Measurements from ENCODE around the gene SLC29A1. TPM values are rescaled to one million over a fixed set of nuclear protein-coding genes. Genes with fewer than 3 reads are reported as not detected.

Gene SLC29A1
- total and polyA plus RNA-seq, 2 donors (not counting 1 experiment from before 2014, with no cell fraction given), result 6.0 to 7.3 TPM

DNA sequence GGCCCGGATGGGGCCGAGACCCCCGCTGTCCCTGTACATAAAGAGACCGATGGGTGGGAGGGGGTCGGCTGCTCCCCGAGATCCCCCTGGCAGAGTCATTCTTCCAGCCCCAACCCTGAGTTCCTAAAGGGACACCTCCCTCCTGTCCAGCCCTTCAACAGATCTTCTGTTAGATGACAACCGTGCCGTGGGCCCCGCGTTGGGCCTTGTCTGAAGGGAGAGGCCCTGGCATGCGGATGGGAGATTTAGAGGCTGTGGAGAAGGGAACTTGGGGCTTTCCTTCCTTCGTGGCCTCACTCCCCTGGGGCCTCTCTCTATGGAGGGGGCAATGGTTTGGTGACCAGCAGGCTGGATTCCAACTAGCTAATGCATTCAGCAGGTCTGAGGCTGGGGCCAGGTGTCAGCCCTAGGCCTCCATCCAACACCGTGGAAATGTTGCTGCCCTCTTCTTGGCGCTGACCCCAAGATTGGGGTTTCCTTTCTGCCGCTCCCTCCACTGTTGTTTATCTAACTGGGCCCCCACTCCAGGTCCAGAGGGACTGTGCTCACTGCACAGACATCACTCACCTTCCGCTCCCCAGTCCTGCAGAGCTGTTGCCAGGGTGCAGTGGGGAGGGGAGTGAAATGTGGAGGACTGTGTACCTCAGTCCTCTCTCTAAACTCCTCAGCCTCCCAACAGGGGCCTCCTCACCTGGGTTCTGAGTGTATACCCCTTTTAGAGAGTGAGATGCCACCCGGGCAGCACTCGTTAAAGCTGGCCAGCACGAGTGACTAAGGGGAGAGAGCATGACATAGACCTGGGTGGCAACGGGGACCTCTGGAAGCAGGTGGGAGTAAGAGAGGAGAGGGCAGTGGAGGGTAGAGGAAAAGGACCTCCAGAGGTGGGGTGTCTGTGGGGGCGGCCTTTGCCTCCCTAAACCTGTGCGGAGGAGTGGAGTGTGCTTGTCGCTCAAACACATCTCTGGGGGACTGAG is 53.6 kb downstream of the SLC29A1 start:
- Mint-ChIP-seq H3K4me1 (peaks cover 5% of the 10 kb centered on the region), H3K4me3 (peak overlapping the region; percentile 53), H3K27me3 (peaks cover 64% of the 10 kb centered on the region), H3K27ac (no peak overlapping the region), H3K9me3 (ENCODE audit: insufficient read depth) (no peaks in the 10 kb centered on the region)
- peak overlapping the region; percentile 77 for H3K4me2 ChIP-seq (replicated peaks; ENCODE audit: low read depth, low read length, poor library complexity, severe bottlenecking)
- peaks cover 0 to 67% (median 29%) of the 10 kb centered on the region in 4 experiments for H3K27me3 ChIP-seq (replicated peaks in 1 of 4; ENCODE audit: control extremely low read depth in 1 of 4, control insufficient read depth in 3 of 4, insufficient read depth in 4 of 4, low read length in 3 of 4)
- TF ChIP-seq EZH2 (IDR thresholded peaks at IDR 0.05; ENCODE audit: borderline replicate concordance, insufficient read depth, low read depth, low read length, poor library complexity, severe bottlenecking), result no peak
- TF ChIP-seq, protein P1, sequence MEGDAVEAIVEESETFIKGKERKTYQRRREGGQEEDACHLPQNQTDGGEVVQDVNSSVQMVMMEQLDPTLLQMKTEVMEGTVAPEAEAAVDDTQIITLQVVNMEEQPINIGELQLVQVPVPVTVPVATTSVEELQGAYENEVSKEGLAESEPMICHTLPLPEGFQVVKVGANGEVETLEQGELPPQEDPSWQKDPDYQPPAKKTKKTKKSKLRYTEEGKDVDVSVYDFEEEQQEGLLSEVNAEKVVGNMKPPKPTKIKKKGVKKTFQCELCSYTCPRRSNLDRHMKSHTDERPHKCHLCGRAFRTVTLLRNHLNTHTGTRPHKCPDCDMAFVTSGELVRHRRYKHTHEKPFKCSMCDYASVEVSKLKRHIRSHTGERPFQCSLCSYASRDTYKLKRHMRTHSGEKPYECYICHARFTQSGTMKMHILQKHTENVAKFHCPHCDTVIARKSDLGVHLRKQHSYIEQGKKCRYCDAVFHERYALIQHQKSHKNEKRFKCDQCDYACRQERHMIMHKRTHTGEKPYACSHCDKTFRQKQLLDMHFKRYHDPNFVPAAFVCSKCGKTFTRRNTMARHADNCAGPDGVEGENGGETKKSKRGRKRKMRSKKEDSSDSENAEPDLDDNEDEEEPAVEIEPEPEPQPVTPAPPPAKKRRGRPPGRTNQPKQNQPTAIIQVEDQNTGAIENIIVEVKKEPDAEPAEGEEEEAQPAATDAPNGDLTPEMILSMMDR (IDR thresholded peaks at IDR 0.05), result no peak
- peak; percentile 14 for DNase-seq
- H3K4me1 ChIP-seq (ENCODE audit: control insufficient read depth in 2 of 2, insufficient read depth in 2 of 2, low read length in 2 of 2), result peaks cover 5 to 11% of the 10 kb centered on the region in 2 donors
- no peaks in the 10 kb centered on the region for H3K79me2 ChIP-seq (ENCODE audit: control insufficient read depth, insufficient read depth, low read length)
- intact Hi-C loops (cut with micrococcal nuclease), result no loop called here
- no peak overlapping the region for H3K9ac ChIP-seq (ENCODE audit: low read length)
- POLR2A ChIA-PET, result no interaction called here
- H3K36me3 ChIP-seq (replicated peaks in 1 of 2; ENCODE audit: control extremely low read depth in 1 of 2, control insufficient read depth in 1 of 2, extremely low read depth in 1 of 2, insufficient read depth in 2 of 2, low read length in 1 of 2), result no peaks in the 10 kb centered on the region
- ATAC-seq (ENCODE audit: low read depth), result no peak
- H3K27ac ChIP-seq (ENCODE audit: low read length in 2 of 2), result no peak overlapping the region
- no peaks in the 10 kb centered on the region for H4K20me1 ChIP-seq (ENCODE audit: control insufficient read depth, insufficient read depth, low read length, poor library complexity, severe bottlenecking)
- 83% methylated on average over 15 of the region's 23 CpGs for WGBS (ENCODE audit: insufficient coverage)
- H3K9me3 ChIP-seq (ENCODE audit: control extremely low read depth in 1 of 3, control insufficient read depth in 2 of 3, insufficient read depth in 1 of 3, low read length in 2 of 3), result peaks cover 0 to 10% (median 0%) of the 10 kb centered on the region in 3 donors
- CTCF ChIA-PET, result interaction anchor here (1.0 to 1.5 kb wide), 3 partner anchors 16 to 60 kb away, joined by 3 to 4 read pairs (median 4); no protein-coding TSS in a partner anchor
- no peak overlapping the region for H3K4me3 ChIP-seq (ENCODE audit: control extremely low read depth in 1 of 5, extremely low read depth in 1 of 5, insufficient read depth in 1 of 5, low read depth in 2 of 5, low read length in 4 of 5)
- no peak overlapping the region for H2AFZ ChIP-seq (ENCODE audit: insufficient read depth, low read depth, low read length, poor library complexity, severe bottlenecking)

DNA sequence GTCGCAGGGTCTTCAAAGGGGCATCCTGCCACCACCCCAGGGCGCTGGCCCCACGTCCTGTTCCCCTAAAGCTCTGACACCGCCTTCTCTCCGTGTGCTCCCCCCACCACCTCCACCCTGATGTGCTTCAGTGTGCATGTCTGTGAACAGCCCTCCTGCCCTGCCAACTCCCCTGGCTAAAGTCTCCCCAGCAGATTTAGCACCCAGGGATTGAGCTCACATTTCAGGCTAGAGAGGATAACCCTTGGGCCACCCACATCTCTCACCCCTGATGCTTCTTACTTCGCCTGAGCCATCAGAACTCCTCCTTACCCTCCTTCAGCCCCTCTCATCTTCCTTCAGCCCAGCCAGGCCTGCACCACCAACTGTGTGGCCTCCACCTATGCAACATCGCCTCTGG is 54.4 kb downstream of the SLC29A1 start:
- H3K27me3 Mint-ChIP-seq, result peaks cover 60% of the 10 kb centered on the region
- no peak overlapping the region for H3K4me3 Mint-ChIP-seq
- POLR2A ChIA-PET, result no interaction called here

More for the DNA sequence above, 54.4 kb downstream of the SLC29A1 start:
- Histone ChIP-seq H3K9ac (ENCODE audit: low read length) (no peak overlapping the region), H4K20me1 (ENCODE audit: control insufficient read depth, insufficient read depth, low read length, poor library complexity, severe bottlenecking) (no peaks in the 10 kb centered on the region), H2AFZ (ENCODE audit: insufficient read depth, low read depth, low read length, poor library complexity, severe bottlenecking) (no peak overlapping the region), H3K27me3 (replicated peaks in 1 of 4; ENCODE audit: control extremely low read depth in 1 of 4, control insufficient read depth in 3 of 4, insufficient read depth in 4 of 4, low read length in 3 of 4) (peaks cover 0 to 59% (median 21%) of the 10 kb centered on the region in 4 experiments), H3K4me2 (replicated peaks; ENCODE audit: low read depth, low read length, poor library complexity, severe bottlenecking) (no peak overlapping the region), H3K27ac (ENCODE audit: low read length in 2 of 2) (no peak overlapping the region), H3K36me3 (replicated peaks in 1 of 2; ENCODE audit: control extremely low read depth in 1 of 2, control insufficient read depth in 1 of 2, extremely low read depth in 1 of 2, insufficient read depth in 2 of 2, low read length in 1 of 2) (no peaks in the 10 kb centered on the region), H3K9me3 (ENCODE audit: control extremely low read depth in 1 of 3, control insufficient read depth in 2 of 3, insufficient read depth in 1 of 3, low read length in 2 of 3) (peaks cover 0 to 10% (median 0%) of the 10 kb centered on the region in 3 donors), H3K4me1 (ENCODE audit: control insufficient read depth in 2 of 2, insufficient read depth in 2 of 2, low read length in 2 of 2) (peaks cover 5 to 11% of the 10 kb centered on the region in 2 donors), H3K79me2 (ENCODE audit: control insufficient read depth, insufficient read depth, low read length) (no peaks in the 10 kb centered on the region), H3K4me3 (ENCODE audit: control extremely low read depth in 1 of 5, extremely low read depth in 1 of 5, insufficient read depth in 1 of 5, low read depth in 2 of 5, low read length in 4 of 5) (no peak overlapping the region)
- 76% methylated on average over 7 of the region's 7 CpGs for WGBS (ENCODE audit: insufficient coverage)
- Mint-ChIP-seq H3K27ac (no peak overlapping the region), H3K4me1 (peaks cover 5% of the 10 kb centered on the region), H3K9me3 (ENCODE audit: insufficient read depth) (no peaks in the 10 kb centered on the region)
- intact Hi-C loops (cut with micrococcal nuclease), result no loop called here
- no peak for DNase-seq
- ATAC-seq (ENCODE audit: low read depth), result no peak
- no peak for TF ChIP-seq EZH2 (IDR thresholded peaks at IDR 0.05; ENCODE audit: borderline replicate concordance, insufficient read depth, low read depth, low read length, poor library complexity, severe bottlenecking)
- TF ChIP-seq, protein P1 (IDR thresholded peaks at IDR 0.05), result no peak
- CTCF ChIA-PET, result interaction anchor here (0.8 to 1.1 kb wide), 3 partner anchors 10 to 59 kb away, joined by 3 read pairs; no protein-coding TSS in a partner anchor
